HG03575 (cell line): ENCODE data around the gene ZNF407.

Experiments used
- ATAC-seq: cut with Tn5 transposase; IDR thresholded peaks from one replicate; pipeline ENCODE4 v1.9.1; 2021; ENCODE audit not compliant: unreplicated experiment, insufficient number of reproducible peaks, low FRiP score; ENCODE audit errors: extremely low read depth

ZNF407 gene

DNA sequence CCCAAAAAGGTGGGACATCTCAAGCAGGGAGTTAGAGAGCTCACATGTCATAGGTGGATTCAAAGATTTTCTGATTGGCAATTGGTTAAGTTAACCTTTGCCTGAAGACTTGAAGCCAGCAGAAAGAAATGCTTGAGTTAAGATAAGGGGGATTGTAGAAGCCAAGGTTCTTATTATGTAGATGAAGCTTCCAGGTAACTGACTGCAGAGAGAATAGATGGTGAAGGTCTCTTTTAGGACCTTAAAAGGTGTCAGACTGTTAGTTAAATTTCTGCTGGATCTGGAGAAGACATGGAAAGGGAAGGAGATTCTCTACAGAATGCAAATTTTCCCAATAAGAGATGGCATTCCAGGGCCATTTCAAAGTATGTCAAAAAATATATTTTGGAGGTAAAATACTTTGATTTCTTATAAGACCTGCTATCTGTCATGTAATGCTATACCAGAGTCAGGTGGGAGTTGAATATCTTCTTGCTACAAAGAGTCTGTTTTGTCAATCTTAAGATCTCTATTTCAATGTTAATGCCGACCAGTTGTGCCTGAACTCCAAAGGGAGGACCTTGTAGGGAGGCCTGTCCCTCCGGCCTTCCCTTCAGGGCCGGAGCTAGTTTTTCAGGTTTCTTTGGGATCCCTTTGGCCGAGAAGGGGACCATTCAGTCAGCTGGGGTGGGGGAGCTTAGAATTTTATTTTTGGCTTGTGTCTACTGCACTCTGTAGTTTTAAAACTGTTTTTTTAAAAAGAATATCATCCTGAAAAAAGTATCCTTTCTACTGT lies 330.7 kb downstream of the ZNF407 start:
- ATAC-seq = no peak

DNA sequence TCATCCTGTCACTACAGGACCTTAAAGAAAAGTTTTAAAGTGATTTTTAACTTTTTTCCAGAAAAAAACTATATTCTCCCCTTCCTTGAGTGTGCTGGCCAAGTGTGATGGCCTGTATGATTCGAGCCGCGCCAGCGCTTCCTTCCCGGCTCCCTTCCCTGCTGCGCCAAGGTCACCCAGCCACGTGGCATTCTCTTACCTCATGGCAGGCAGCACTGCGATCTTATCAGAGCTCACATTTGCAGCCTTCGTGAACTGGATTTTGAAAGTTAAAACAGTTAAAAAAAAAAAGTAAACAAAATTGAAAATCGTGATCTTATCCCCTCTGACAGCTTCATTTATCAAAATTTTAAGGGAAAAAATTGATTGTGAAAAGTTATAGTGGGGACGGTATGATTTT lies 331.4 kb downstream of the ZNF407 start:
- no peak for ATAC-seq

DNA sequence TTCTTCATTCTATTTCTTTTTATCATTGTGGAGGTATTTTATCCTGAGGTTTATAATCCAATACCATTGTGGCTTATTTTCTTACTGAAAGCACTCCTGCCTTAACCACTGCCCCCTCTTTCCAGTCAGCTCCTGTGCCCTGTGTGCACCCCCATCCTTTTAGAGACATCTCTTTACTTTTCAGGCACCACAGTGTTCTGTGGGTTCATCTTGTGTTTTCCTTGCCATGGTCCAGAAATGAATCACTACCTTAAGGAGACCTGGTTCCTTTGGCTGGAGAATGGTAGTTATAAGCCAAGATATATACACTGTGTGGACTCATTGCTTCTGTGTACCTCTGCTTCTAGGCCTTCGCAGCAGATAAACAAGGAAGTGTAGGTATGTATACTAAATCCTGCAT lies 332.9 kb downstream of the ZNF407 start:
- ATAC-seq = no peak

GRCh38 chr18:74933930-74934329 lies 336.3 kb downstream of the ZNF407 start:
- ATAC-seq = no peak

DNA sequence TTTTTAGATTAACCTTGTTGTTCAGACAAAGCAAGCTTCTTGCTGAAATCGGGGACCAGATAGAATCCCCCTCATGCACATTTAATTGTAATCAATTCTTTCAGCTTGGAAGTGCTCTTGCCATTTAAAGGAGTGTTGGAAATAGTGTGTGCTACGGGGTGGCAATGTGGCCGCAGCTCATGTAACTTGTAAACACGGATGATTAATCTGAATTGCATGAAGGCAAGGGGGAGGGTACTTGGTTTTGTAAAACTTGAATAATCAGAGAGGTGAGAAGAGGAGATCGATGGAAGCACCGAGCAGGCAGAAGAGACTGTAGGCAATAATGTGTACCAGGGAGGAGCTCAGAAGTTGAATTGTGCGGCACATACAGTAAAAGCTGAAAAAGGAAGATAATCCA lies 337.8 kb downstream of the ZNF407 start:
- no peak for ATAC-seq

DNA sequence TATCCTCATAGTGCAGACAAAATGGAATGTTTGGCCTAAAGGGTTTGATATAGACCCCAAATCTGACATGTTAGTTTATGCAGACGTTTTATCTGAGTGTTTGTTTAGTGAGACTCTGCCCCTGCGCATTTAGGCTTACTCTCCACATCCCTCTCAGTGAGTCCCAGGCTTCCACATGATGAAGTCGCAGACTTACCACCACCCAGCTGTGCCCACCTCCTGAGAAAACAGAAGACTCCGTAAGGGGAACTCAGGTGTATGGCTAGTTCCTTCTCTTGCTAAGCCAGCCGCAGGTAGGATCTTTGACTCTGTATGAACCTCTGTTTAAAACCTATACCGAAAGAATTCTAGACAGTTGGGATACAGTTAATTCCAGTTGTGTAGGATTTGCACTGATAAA lies 338.7 kb downstream of the ZNF407 start:
- no peak for ATAC-seq

GRCh38 chr18:74937291-74937690 lies 339.6 kb downstream of the ZNF407 start:
- no peak for ATAC-seq

- no peak for ATAC-seq
These were observed 343.2 kb downstream of the ZNF407 start for GRCh38 chr18:74940856-74941255.

- ATAC-seq = peak; percentile 80
These were observed 344.7 kb downstream of the ZNF407 start for GRCh38 chr18:74942319-74942910.

DNA sequence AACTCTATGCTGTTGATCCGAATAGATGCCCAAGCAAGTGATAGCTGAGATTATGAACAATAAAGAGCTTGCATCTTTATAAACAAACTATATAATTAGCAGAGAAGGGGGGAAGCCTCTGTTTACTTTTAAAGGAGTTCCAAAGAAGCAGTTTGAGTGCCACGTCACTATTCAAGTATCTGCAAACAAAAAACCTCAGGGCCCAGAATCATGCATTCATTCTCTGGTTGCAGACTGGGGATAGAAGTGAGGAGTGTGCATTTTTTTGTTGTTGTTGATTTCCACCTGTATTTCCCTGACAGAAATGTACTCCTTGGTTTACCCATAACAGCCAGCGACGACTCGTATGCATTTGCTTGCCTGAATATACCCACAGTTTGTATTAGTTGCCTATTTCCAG lies 347.0 kb downstream of the ZNF407 start:
- ATAC-seq = no peak

GRCh38 chr18:74945774-74946545 lies 348.3 kb downstream of the ZNF407 start:
- no peak for ATAC-seq

GRCh38 chr18:74946646-74947375 lies 349.1 kb downstream of the ZNF407 start:
- no peak for ATAC-seq

GRCh38 chr18:74947417-74947816 lies 349.7 kb downstream of the ZNF407 start:
- no peak for ATAC-seq

GRCh38 chr18:74947875-74948274 lies 350.2 kb downstream of the ZNF407 start:
- ATAC-seq = no peak

DNA sequence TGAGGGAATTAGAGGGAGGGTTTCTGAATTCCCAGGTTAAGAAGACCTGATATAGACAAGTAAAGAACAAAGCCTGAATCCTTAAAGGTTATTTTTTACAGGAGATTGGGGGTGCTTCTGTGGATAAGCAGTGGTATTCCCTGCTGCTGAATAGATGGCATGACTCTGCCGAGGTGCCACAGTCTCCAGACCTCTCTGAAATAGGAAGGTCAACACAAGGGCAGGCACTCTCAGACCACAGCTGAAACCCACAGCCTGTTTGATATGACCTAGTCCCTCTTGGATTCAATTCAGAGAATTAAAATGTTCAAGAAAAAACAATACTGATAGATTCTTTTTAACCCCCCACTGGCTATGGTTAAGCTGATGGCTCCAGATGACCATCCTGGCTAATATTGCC lies 351.9 kb downstream of the ZNF407 start:
- ATAC-seq = no peak

DNA sequence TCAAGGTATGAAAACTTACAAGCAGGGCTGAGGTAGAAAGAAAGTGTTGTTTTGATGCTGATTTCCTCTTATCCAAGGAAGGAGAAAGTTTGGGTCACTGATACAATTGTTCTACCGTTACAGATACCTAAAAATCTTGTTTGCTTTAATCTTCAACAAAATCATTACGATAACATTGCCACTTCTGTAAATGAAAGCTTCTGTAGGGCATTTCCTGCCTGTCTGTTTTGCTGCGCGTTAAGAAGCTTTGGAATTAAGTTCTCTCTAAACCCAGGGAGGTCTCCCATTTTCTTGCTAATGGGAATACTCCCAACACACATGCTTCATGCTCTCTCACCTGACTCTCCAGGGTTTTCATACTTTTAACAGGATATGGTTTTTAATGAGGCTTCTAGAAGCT lies 352.8 kb downstream of the ZNF407 start:
- ATAC-seq = no peak

GRCh38 chr18:74951165-74951760 lies 353.6 kb downstream of the ZNF407 start:
- peak; percentile 79 for ATAC-seq

- ATAC-seq = no peak
These were observed 360.0 kb downstream of the ZNF407 start for GRCh38 chr18:74957588-74958224.

- ATAC-seq = no peak
These were observed 361.5 kb downstream of the ZNF407 start for GRCh38 chr18:74959216-74959615.
